ENCODE data around the gene TGFA. TPM values are rescaled to one million over a fixed set of nuclear protein-coding genes. Genes with fewer than 3 reads are reported as not detected.

TGFA gene
- total RNA-seq, 2 experiments from 2014 or later: not detected

DNA sequence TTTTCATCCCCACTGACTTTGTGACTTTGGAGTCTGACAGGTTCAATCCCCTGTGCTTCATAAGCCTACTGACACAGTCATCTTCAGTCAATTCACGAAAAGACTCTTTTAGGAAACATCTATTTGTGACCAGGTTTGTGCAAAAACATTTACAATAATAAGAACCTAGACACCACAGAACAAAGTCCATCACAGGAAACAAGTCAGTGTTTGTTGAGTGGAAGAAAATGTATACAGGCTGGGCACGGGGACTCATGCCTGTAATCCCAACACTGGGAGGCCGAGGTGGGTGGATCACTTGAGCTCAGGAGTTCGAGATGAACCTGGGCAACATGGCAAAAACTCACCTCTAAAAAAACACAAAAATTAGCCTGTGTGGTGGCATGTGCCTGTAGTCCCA, 49.7 kb downstream of the TGFA start:
- TF ChIP-seq EZH2phosphoT487 (IDR thresholded peaks at IDR 0.05; ENCODE audit: borderline replicate concordance, low read depth, low read length): no peak
- TF ChIP-seq, protein P1, sequence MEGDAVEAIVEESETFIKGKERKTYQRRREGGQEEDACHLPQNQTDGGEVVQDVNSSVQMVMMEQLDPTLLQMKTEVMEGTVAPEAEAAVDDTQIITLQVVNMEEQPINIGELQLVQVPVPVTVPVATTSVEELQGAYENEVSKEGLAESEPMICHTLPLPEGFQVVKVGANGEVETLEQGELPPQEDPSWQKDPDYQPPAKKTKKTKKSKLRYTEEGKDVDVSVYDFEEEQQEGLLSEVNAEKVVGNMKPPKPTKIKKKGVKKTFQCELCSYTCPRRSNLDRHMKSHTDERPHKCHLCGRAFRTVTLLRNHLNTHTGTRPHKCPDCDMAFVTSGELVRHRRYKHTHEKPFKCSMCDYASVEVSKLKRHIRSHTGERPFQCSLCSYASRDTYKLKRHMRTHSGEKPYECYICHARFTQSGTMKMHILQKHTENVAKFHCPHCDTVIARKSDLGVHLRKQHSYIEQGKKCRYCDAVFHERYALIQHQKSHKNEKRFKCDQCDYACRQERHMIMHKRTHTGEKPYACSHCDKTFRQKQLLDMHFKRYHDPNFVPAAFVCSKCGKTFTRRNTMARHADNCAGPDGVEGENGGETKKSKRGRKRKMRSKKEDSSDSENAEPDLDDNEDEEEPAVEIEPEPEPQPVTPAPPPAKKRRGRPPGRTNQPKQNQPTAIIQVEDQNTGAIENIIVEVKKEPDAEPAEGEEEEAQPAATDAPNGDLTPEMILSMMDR (conservative IDR thresholded peaks at IDR 0.05; ENCODE audit: low read length): no peak
- Histone ChIP-seq H3K9me3 (ENCODE audit: low read length) (no peaks in the 10 kb centered on the region), H3K4me1 (ENCODE audit: insufficient read depth, low read length, poor library complexity, severe bottlenecking) (no peaks in the 10 kb centered on the region), H3K27ac (ENCODE audit: low read depth, low read length, poor library complexity, severe bottlenecking) (no peak overlapping the region), H3K79me2 (ENCODE audit: insufficient read depth, low read depth, low read length) (no peaks in the 10 kb centered on the region), H3K4me3 (ENCODE audit: low read depth, low read length, poor library complexity, severe bottlenecking) (no peak overlapping the region), H2AFZ (ENCODE audit: low read length) (no peak overlapping the region), H3K9me2 (ENCODE audit: insufficient read depth, low read length) (no peaks in the 10 kb centered on the region), H4K20me1 (ENCODE audit: insufficient read depth, low read length) (no peaks in the 10 kb centered on the region), H3K4me2 (ENCODE audit: low read length) (no peak overlapping the region), H3K36me3 (ENCODE audit: insufficient read depth, low read length) (no peaks in the 10 kb centered on the region)
- intact Hi-C loops (cut with micrococcal nuclease; ENCODE audit: unreplicated experiment): no loop called here
- CTCF ChIA-PET (ENCODE audit: unreplicated experiment): no interaction called here
- BruUV-seq (replicated peaks): no TSS peak
- POLR2A ChIA-PET: interaction anchor here (0.6 kb wide), 1 partner anchor 12 kb away, joined by 3 read pairs; no protein-coding TSS in a partner anchor
- DNase-seq (ENCODE audit: low spot score): no peak

DNA sequence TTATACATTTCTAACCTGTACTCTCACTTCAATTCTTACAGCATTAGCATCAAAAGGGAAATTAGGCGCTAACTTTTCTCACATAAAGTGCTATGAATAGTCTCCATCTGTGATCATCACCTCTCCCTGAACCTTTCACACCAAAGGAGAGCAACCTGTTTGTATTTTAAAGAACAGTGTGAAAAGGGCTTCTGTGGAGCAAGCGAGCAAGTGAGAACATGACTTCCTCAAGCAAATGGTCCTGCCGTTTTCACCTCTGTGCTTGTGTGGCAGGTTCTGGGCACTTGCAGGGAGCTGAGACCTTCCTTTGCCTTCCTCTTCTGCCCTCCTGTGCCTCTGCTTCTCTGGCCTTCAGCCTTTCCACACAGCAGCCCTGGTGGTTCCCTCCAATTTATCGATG, 51.9 kb downstream of the TGFA start:
- no peak for TF ChIP-seq EZH2phosphoT487 (IDR thresholded peaks at IDR 0.05; ENCODE audit: borderline replicate concordance, low read depth, low read length)
- TF ChIP-seq, protein P1 (conservative IDR thresholded peaks at IDR 0.05; ENCODE audit: low read length): no peak
- Histone ChIP-seq H4K20me1 (ENCODE audit: insufficient read depth, low read length) (no peaks in the 10 kb centered on the region), H3K27ac (ENCODE audit: low read depth, low read length, poor library complexity, severe bottlenecking) (no peak overlapping the region), H3K79me2 (ENCODE audit: insufficient read depth, low read depth, low read length) (no peaks in the 10 kb centered on the region), H3K4me2 (ENCODE audit: low read length) (no peak overlapping the region), H3K9me3 (ENCODE audit: low read length) (no peaks in the 10 kb centered on the region), H3K4me1 (ENCODE audit: insufficient read depth, low read length, poor library complexity, severe bottlenecking) (no peaks in the 10 kb centered on the region), H3K4me3 (ENCODE audit: low read depth, low read length, poor library complexity, severe bottlenecking) (no peak overlapping the region), H3K36me3 (ENCODE audit: insufficient read depth, low read length) (no peaks in the 10 kb centered on the region), H3K9me2 (ENCODE audit: insufficient read depth, low read length) (no peaks in the 10 kb centered on the region), H2AFZ (ENCODE audit: low read length) (no peak overlapping the region)
- POLR2A ChIA-PET: no interaction called here
- intact Hi-C loops (cut with micrococcal nuclease; ENCODE audit: unreplicated experiment): no loop called here
- CTCF ChIA-PET (ENCODE audit: unreplicated experiment): no interaction called here
- BruUV-seq (replicated peaks): no TSS peak
- no peak for DNase-seq (ENCODE audit: low spot score)

DNA sequence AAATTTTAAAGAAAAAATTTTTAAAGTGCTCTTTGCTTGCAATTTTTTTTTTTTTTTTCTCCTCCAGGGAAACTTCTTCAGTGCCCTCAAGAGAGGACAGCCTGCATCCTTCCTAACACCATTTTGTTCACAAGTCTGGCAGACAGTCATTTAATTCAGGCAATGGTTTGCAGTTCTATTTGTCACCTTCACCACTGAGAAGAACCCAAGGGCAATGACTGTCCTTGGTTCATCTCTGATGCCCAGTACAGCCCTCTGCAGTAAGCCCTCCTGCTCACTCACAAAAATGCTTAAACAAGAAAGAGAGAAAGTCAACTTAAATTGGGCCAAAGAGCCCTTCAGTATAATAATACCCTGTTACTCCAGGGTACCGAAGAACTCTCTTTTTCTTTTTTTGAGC, 52.4 kb downstream of the TGFA start:
- H4K20me1 ChIP-seq (ENCODE audit: insufficient read depth, low read length): no peaks in the 10 kb centered on the region
- no peaks in the 10 kb centered on the region for H3K9me2 ChIP-seq (ENCODE audit: insufficient read depth, low read length)
- no peak overlapping the region for H2AFZ ChIP-seq (ENCODE audit: low read length)
- intact Hi-C loops (cut with micrococcal nuclease; ENCODE audit: unreplicated experiment): no loop called here
- BruUV-seq (replicated peaks): no TSS peak
- H3K27ac ChIP-seq (ENCODE audit: low read depth, low read length, poor library complexity, severe bottlenecking): no peak overlapping the region
- no peaks in the 10 kb centered on the region for H3K36me3 ChIP-seq (ENCODE audit: insufficient read depth, low read length)
- H3K9me3 ChIP-seq (ENCODE audit: low read length): no peaks in the 10 kb centered on the region
- POLR2A ChIA-PET: no interaction called here
- TF ChIP-seq, protein P1 (conservative IDR thresholded peaks at IDR 0.05; ENCODE audit: low read length): no peak
- no peak for TF ChIP-seq EZH2phosphoT487 (IDR thresholded peaks at IDR 0.05; ENCODE audit: borderline replicate concordance, low read depth, low read length)
- no peak for DNase-seq (ENCODE audit: low spot score)
- H3K4me3 ChIP-seq (ENCODE audit: low read depth, low read length, poor library complexity, severe bottlenecking): no peak overlapping the region
- H3K79me2 ChIP-seq (ENCODE audit: insufficient read depth, low read depth, low read length): no peaks in the 10 kb centered on the region
- H3K4me2 ChIP-seq (ENCODE audit: low read length): no peak overlapping the region
- CTCF ChIA-PET (ENCODE audit: unreplicated experiment): no interaction called here
- no peaks in the 10 kb centered on the region for H3K4me1 ChIP-seq (ENCODE audit: insufficient read depth, low read length, poor library complexity, severe bottlenecking)
